GM23248 (cell line): ENCODE data around the gene SKA3. TPM values are rescaled to one million over a fixed set of nuclear protein-coding genes. Genes with fewer than 3 reads are reported as not detected.
A peak's percentile ranks its signal among the peaks of the same experiment; 100 is the strongest.

Experiments used
- DNase-seq: peaks from one replicate; pipeline ENCODE4 v3.0.0-alpha.2; 2015
- H2AFZ ChIP-seq: fragments of 200-600 bp; sonication (generic); 2 replicates; pipeline ENCODE4 v1.6.1; 2016; ENCODE audit warnings: antibody characterized with exemption
- H3F3A ChIP-seq: fragments of 200-600 bp; sonication (generic); 2 replicates; pipeline ENCODE4 v1.6.1; 2016; ENCODE audit warnings: mild to moderate bottlenecking, antibody characterized with exemption, mixed run types; ENCODE audit not compliant: insufficient read depth
- H3K27ac ChIP-seq: fragments of 200-600 bp; sonication (generic); 2 replicates; pipeline ENCODE4 v1.5.1; 2016; ENCODE audit warnings: mild to moderate bottlenecking
- H3K27me3 ChIP-seq: fragments of 200-600 bp; sonication (generic); replicated peaks from 2 replicates; pipeline ENCODE4 v1.6.1; 2016; ENCODE audit warnings: mild to moderate bottlenecking; ENCODE audit not compliant: insufficient read depth
- H3K36me3 ChIP-seq: fragments of 200-600 bp; sonication (generic); 2 replicates; pipeline ENCODE4 v1.6.1; 2016; ENCODE audit warnings: low read depth, mild to moderate bottlenecking
- H3K4me1 ChIP-seq: fragments of 200-600 bp; sonication (generic); 2 replicates; pipeline ENCODE4 v1.6.1; 2016; ENCODE audit warnings: mild to moderate bottlenecking; ENCODE audit not compliant: insufficient read depth
- H3K4me2 ChIP-seq: fragments of 200-600 bp; sonication (generic); one replicate; pipeline ENCODE4 v1.6.1; 2016; ENCODE audit warnings: mild to moderate bottlenecking; ENCODE audit not compliant: unreplicated experiment
- H3K4me3 ChIP-seq: fragments of 200-600 bp; sonication (generic); 2 replicates; pipeline ENCODE4 v1.5.1; 2016; ENCODE audit warnings: mild to moderate bottlenecking
- H3K79me2 ChIP-seq: fragments of 200-600 bp; sonication (generic); 2 replicates; pipeline ENCODE4 v1.6.1; 2016; ENCODE audit warnings: mild to moderate bottlenecking; ENCODE audit not compliant: insufficient read depth
- H3K9ac ChIP-seq: fragments of 200-600 bp; sonication (generic); 2 replicates; pipeline ENCODE4 v1.6.1; 2016; ENCODE audit warnings: mild to moderate bottlenecking
- H3K9me2 ChIP-seq: fragments of 200-600 bp; sonication (generic); 2 replicates; pipeline ENCODE4 v1.6.1; 2016; ENCODE audit warnings: mixed run types, mild to moderate bottlenecking, moderate library complexity; ENCODE audit not compliant: insufficient read depth
- H3K9me3 ChIP-seq: fragments of 200-600 bp; sonication (generic); one replicate; pipeline ENCODE4 v1.6.1; 2017; ENCODE audit warnings: low read depth
- H4K20me1 ChIP-seq: fragments of 200-600 bp; sonication (generic); 2 replicates; pipeline ENCODE4 v1.6.0; 2016; ENCODE audit not compliant: insufficient read depth
- EZH2 ChIP-seq: fragments of 200-600 bp; sonication (generic); IDR thresholded peaks from 2 replicates; pipeline ENCODE4 v1.6.1; 2018; ENCODE audit warnings: antibody characterized with exemption, mild to moderate bottlenecking; ENCODE audit not compliant: insufficient read depth, poor library complexity, severe bottlenecking
- EZH2phosphoT487 ChIP-seq: fragments of 200-600 bp; sonication (generic); IDR thresholded peaks from 2 replicates; pipeline ENCODE4 v1.6.1; 2018; ENCODE audit warnings: antibody characterized with exemption, moderate library complexity, mild to moderate bottlenecking, low read depth; ENCODE audit not compliant: insufficient read depth
- WGBS, 2 experiments: methylation state at CpG; one replicate each; pipeline ENCODE4 v1.1.6; 2015 to 2017; ENCODE audit warnings: low lambda C conversion rate in 2 of 2, low coverage in 1 of 2; ENCODE audit errors: missing lambda C conversion rate in 2 of 2; 5-methylcytosine and 5-hydroxymethylcytosine counted together
- in situ Hi-C: fragments of 300-500 bp; cut with MboI; formaldehyde crosslinking; loops from 2 replicates; pipeline ENCODE4 v1.15.0; 2020
- polyA plus RNA-seq: library from polyadenylated mRNA; unstranded; fragments of >200 nt; fragmentation: Nextera tagmentation; extraction: Ambion mirVana; gene quantifications from 2 replicates; pipeline ENCODE4 v1.2.1, GENCODE V29; 2016
- total RNA-seq: library from RNA; depleted of rRNA; stranded (reverse); fragments of >200 nt; shearing (Covaris generic); gene quantifications from 2 replicates; pipeline ENCODE4 v1.2.3, GENCODE V29; 2014

SKA3 gene
- total and polyA plus RNA-seq, 2 experiments from 2014 or later, result 8.6 to 14.3 TPM

GRCh38 chr13:21130116-21130515, 46.2 kb downstream of the SKA3 start:
- Histone ChIP-seq H3K9me2 (no peaks in the 10 kb centered on the region), H3K4me3 (no peak overlapping the region), H4K20me1 (no peaks in the 10 kb centered on the region), H3K79me2 (no peaks in the 10 kb centered on the region), H3K9me3 (no peaks in the 10 kb centered on the region), H3K36me3 (no peaks in the 10 kb centered on the region), H3K4me2 (no peak overlapping the region), H3K4me1 (peaks cover 11% of the 10 kb centered on the region; the same call in 1 of the 2 replicates), H3F3A (no peaks in the 10 kb centered on the region), H3K9ac (no peak overlapping the region), H3K27ac (no peak overlapping the region), H3K27me3 (no peaks in the 10 kb centered on the region), H2AFZ (peak overlapping the region; percentile 18; the same call in 1 of the 2 replicates)
- in situ Hi-C loops, result no loop called here
- TF ChIP-seq EZH2 (no peak), EZH2phosphoT487 (no peak)
- peak; percentile 55 for DNase-seq
- 74 to 81% methylated on average over 2 of the region's 2 CpGs for WGBS, 2 experiments

GRCh38 chr13:21124852-21125251, 51.5 kb downstream of the SKA3 start:
- peak; percentile 13 for DNase-seq
- Histone ChIP-seq H3K9me2 (no peaks in the 10 kb centered on the region), H3K9me3 (no peaks in the 10 kb centered on the region), H3K4me3 (no peak overlapping the region), H4K20me1 (no peaks in the 10 kb centered on the region), H3F3A (no peaks in the 10 kb centered on the region), H3K4me1 (no peaks in the 10 kb centered on the region), H2AFZ (no peak overlapping the region), H3K79me2 (no peaks in the 10 kb centered on the region), H3K4me2 (no peak overlapping the region), H3K36me3 (no peaks in the 10 kb centered on the region), H3K27ac (no peak overlapping the region), H3K27me3 (no peaks in the 10 kb centered on the region), H3K9ac (no peak overlapping the region)
- TF ChIP-seq EZH2phosphoT487 (no peak), EZH2 (no peak)
- 42 to 50% methylated on average over 7 of the region's 7 CpGs for WGBS, 2 experiments
- in situ Hi-C loops, result loop anchor here (10.0 kb wide), 1 partner anchor 180 kb away; no protein-coding TSS in a partner anchor

- Histone ChIP-seq H2AFZ (no peak overlapping the region), H3K36me3 (no peaks in the 10 kb centered on the region), H3K27ac (no peak overlapping the region), H3K4me2 (no peak overlapping the region), H3K27me3 (no peaks in the 10 kb centered on the region), H3F3A (no peaks in the 10 kb centered on the region), H3K4me3 (no peak overlapping the region), H3K79me2 (no peaks in the 10 kb centered on the region), H3K4me1 (no peaks in the 10 kb centered on the region), H3K9ac (no peak overlapping the region), H3K9me3 (no peaks in the 10 kb centered on the region), H3K9me2 (no peaks in the 10 kb centered on the region), H4K20me1 (no peaks in the 10 kb centered on the region)
- no peak for TF ChIP-seq EZH2
- TF ChIP-seq EZH2phosphoT487, result no peak
- no peak for DNase-seq
- in situ Hi-C loops, result loop anchor here (10.0 kb wide), 1 partner anchor 179 kb away; no protein-coding TSS in a partner anchor
- 78 to 80% methylated on average over 8 of the region's 8 CpGs for WGBS, 2 experiments
These were observed 52.4 kb downstream of the SKA3 start for GRCh38 chr13:21123956-21124355.

GRCh38 chr13:21121616-21122015, 54.7 kb downstream of the SKA3 start:
- TF ChIP-seq EZH2phosphoT487 (no peak), EZH2 (no peak)

GRCh38 chr13:21120191-21120590, 56.2 kb downstream of the SKA3 start:
- H3K27me3 ChIP-seq, result no peaks in the 10 kb centered on the region
- no peak for DNase-seq
- no peaks in the 10 kb centered on the region for H3F3A ChIP-seq
- H3K36me3 ChIP-seq, result no peaks in the 10 kb centered on the region
- no peak overlapping the region for H3K9ac ChIP-seq
- H4K20me1 ChIP-seq, result no peaks in the 10 kb centered on the region
- no peaks in the 10 kb centered on the region for H3K4me1 ChIP-seq
- H3K9me2 ChIP-seq, result no peaks in the 10 kb centered on the region
- no peak overlapping the region for H2AFZ ChIP-seq
- no peak overlapping the region for H3K27ac ChIP-seq
- H3K4me3 ChIP-seq, result no peak overlapping the region
- 73 to 75% methylated on average over 6 of the region's 6 CpGs for WGBS, 2 experiments
- in situ Hi-C loops, result loop anchor here (10.0 kb wide), 1 partner anchor 175 kb away; no protein-coding TSS in a partner anchor
- H3K4me2 ChIP-seq, result no peak overlapping the region
- no peaks in the 10 kb centered on the region for H3K9me3 ChIP-seq
- TF ChIP-seq EZH2 (no peak), EZH2phosphoT487 (no peak)
- H3K79me2 ChIP-seq, result no peaks in the 10 kb centered on the region

More at GRCh38 chr13:21121616-21122015, 54.7 kb downstream of the SKA3 start:
- Histone ChIP-seq H3K27ac (no peak overlapping the region), H3K9ac (no peak overlapping the region), H4K20me1 (no peaks in the 10 kb centered on the region), H3K9me2 (no peaks in the 10 kb centered on the region), H3K27me3 (no peaks in the 10 kb centered on the region), H2AFZ (no peak overlapping the region), H3K4me1 (no peaks in the 10 kb centered on the region), H3K36me3 (no peaks in the 10 kb centered on the region), H3F3A (no peaks in the 10 kb centered on the region), H3K4me2 (no peak overlapping the region), H3K9me3 (no peaks in the 10 kb centered on the region), H3K79me2 (no peaks in the 10 kb centered on the region), H3K4me3 (no peak overlapping the region)
- WGBS, 2 experiments, result 87% methylated on average over 9 of the region's 9 CpGs
- no peak for DNase-seq
- in situ Hi-C loops, result loop anchor here (10.0 kb wide), 1 partner anchor 177 kb away; no protein-coding TSS in a partner anchor
